Osteoblast (primary cell): Measurements from ENCODE around the gene MARS1. TPM values are rescaled to one million over a fixed set of nuclear protein-coding genes. Genes with fewer than 3 reads are reported as not detected.
A peak's percentile ranks its signal among the peaks of the same experiment; 100 is the strongest.

Experiments
- DNase-seq: peaks from one replicate; pipeline ENCODE4 v3.0.0; 2011; ENCODE audit warnings: low spot score, mixed read lengths; ENCODE audit not compliant: insufficient read length; ENCODE audit errors: missing footprints
- H2AFZ ChIP-seq: 2 replicates; pipeline ENCODE4 v1.6.0; 2011; ENCODE audit warnings: mild to moderate bottlenecking, low read length
- H3K27ac ChIP-seq: 2 replicates; pipeline ENCODE4 v1.5.1; 2011; ENCODE audit warnings: mild to moderate bottlenecking, low read depth, low read length, moderate library complexity
- H3K27me3 ChIP-seq: 2 replicates; pipeline ENCODE4 v1.6.0; 2012; ENCODE audit warnings: mild to moderate bottlenecking, control low read depth, inconsistent platforms, low read length, moderate library complexity; ENCODE audit not compliant: insufficient read depth
- H3K36me3 ChIP-seq: 2 replicates; pipeline ENCODE4 v1.5.1; 2011; ENCODE audit warnings: mild to moderate bottlenecking, low read length, control low read depth, moderate library complexity; ENCODE audit not compliant: insufficient read depth
- H3K4me1 ChIP-seq: 2 replicates; pipeline ENCODE4 v1.5.1; 2011; ENCODE audit warnings: mild to moderate bottlenecking, low read length, control low read depth, moderate library complexity; ENCODE audit not compliant: insufficient read depth
- H3K4me2 ChIP-seq: 2 replicates; pipeline ENCODE4 v1.6.0; 2011; ENCODE audit warnings: mild to moderate bottlenecking, low read length; ENCODE audit not compliant: insufficient read depth
- H3K4me3 ChIP-seq: fragments of 200-600 bp; sonication (generic); 3 replicates; pipeline ENCODE4 v1.5.1; 2012; ENCODE audit warnings: mild to moderate bottlenecking, low read length, inconsistent platforms; ENCODE audit not compliant: insufficient read depth
- H3K79me2 ChIP-seq: 2 replicates; pipeline ENCODE4 v1.6.0; 2012; ENCODE audit warnings: mild to moderate bottlenecking, low read length, control low read depth, inconsistent platforms; ENCODE audit not compliant: insufficient read depth
- H3K9me3 ChIP-seq: 2 replicates; pipeline ENCODE4 v1.5.1; 2011; ENCODE audit warnings: low read depth, low read length, control low read depth
- H4K20me1 ChIP-seq: 2 replicates; pipeline ENCODE4 v1.6.0; 2012; ENCODE audit warnings: mild to moderate bottlenecking, low read length, control low read depth; ENCODE audit not compliant: insufficient read depth
- CTCF ChIP-seq: IDR thresholded peaks from 2 replicates; pipeline ENCODE4 v1.5.1; 2011; ENCODE audit warnings: mild to moderate bottlenecking, low read depth, low read length, moderate library complexity; ENCODE audit errors: extremely low read depth
- total RNA-seq: library from RNA; depleted of rRNA; stranded (reverse); fragments of >200 nt; gene quantifications from 2 replicates; pipeline ENCODE4 v1.2.3, GENCODE V29; 2012

Gene MARS1
- total RNA-seq, 1 donor: 187 TPM

GRCh38 chr12:57514720-57515407, 27.0 kb downstream of the MARS1 start:
- Histone ChIP-seq H3K27me3 (no peaks in the 10 kb centered on the region), H3K4me2 (no peak overlapping the region), H3K27ac (no peak overlapping the region), H3K36me3 (peaks cover 84% of the 10 kb centered on the region), H3K4me3 (no peak overlapping the region), H3K79me2 (peaks cover 34% of the 10 kb centered on the region), H2AFZ (no peak overlapping the region), H3K9me3 (no peaks in the 10 kb centered on the region), H3K4me1 (peaks cover 27% of the 10 kb centered on the region), H4K20me1 (peaks cover 35% of the 10 kb centered on the region)
- TF ChIP-seq CTCF: no peak
- DNase-seq: no peak

GRCh38 chr12:57515408-57515933, 27.6 kb downstream of the MARS1 start:
- H3K4me1 ChIP-seq: peaks cover 27% of the 10 kb centered on the region
- H3K36me3 ChIP-seq: peaks cover 81% of the 10 kb centered on the region
- DNase-seq: no peak
- H3K27ac ChIP-seq: no peak overlapping the region
- no peak for TF ChIP-seq CTCF
- peaks cover 39% of the 10 kb centered on the region for H4K20me1 ChIP-seq
- no peak overlapping the region for H3K4me2 ChIP-seq
- no peaks in the 10 kb centered on the region for H3K27me3 ChIP-seq
- H2AFZ ChIP-seq: no peak overlapping the region
- no peaks in the 10 kb centered on the region for H3K9me3 ChIP-seq
- H3K79me2 ChIP-seq: peaks cover 38% of the 10 kb centered on the region
- H3K4me3 ChIP-seq: no peak overlapping the region

GRCh38 chr12:57515934-57516541, 28.2 kb downstream of the MARS1 start:
- no peak overlapping the region for H3K4me2 ChIP-seq
- no peak for TF ChIP-seq CTCF
- no peaks in the 10 kb centered on the region for H3K27me3 ChIP-seq
- H3K4me3 ChIP-seq: no peak overlapping the region
- no peak overlapping the region for H2AFZ ChIP-seq
- DNase-seq: no peak
- peaks cover 39% of the 10 kb centered on the region for H4K20me1 ChIP-seq
- peaks cover 75% of the 10 kb centered on the region for H3K36me3 ChIP-seq
- peaks cover 38% of the 10 kb centered on the region for H3K79me2 ChIP-seq
- no peaks in the 10 kb centered on the region for H3K9me3 ChIP-seq
- peak overlapping the region; percentile 99 for H3K27ac ChIP-seq
- peaks cover 31% of the 10 kb centered on the region for H3K4me1 ChIP-seq

- Histone ChIP-seq H3K4me1 (peaks cover 37% of the 10 kb centered on the region), H3K9me3 (no peaks in the 10 kb centered on the region), H3K79me2 (peaks cover 38% of the 10 kb centered on the region), H3K4me3 (no peak overlapping the region), H2AFZ (no peak overlapping the region), H3K36me3 (peaks cover 68% of the 10 kb centered on the region), H3K4me2 (peak overlapping the region; percentile 21), H3K27ac (peak overlapping the region; percentile 99), H3K27me3 (no peaks in the 10 kb centered on the region), H4K20me1 (peaks cover 39% of the 10 kb centered on the region)
- no peak for DNase-seq
- TF ChIP-seq CTCF: no peak
Observed at GRCh38 chr12:57516617-57517153, 28.8 kb downstream of the MARS1 start.
